ENCODE results near the gene TRIM32.

The TRIM32 gene, protein sequence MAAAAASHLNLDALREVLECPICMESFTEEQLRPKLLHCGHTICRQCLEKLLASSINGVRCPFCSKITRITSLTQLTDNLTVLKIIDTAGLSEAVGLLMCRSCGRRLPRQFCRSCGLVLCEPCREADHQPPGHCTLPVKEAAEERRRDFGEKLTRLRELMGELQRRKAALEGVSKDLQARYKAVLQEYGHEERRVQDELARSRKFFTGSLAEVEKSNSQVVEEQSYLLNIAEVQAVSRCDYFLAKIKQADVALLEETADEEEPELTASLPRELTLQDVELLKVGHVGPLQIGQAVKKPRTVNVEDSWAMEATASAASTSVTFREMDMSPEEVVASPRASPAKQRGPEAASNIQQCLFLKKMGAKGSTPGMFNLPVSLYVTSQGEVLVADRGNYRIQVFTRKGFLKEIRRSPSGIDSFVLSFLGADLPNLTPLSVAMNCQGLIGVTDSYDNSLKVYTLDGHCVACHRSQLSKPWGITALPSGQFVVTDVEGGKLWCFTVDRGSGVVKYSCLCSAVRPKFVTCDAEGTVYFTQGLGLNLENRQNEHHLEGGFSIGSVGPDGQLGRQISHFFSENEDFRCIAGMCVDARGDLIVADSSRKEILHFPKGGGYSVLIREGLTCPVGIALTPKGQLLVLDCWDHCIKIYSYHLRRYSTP

DNA sequence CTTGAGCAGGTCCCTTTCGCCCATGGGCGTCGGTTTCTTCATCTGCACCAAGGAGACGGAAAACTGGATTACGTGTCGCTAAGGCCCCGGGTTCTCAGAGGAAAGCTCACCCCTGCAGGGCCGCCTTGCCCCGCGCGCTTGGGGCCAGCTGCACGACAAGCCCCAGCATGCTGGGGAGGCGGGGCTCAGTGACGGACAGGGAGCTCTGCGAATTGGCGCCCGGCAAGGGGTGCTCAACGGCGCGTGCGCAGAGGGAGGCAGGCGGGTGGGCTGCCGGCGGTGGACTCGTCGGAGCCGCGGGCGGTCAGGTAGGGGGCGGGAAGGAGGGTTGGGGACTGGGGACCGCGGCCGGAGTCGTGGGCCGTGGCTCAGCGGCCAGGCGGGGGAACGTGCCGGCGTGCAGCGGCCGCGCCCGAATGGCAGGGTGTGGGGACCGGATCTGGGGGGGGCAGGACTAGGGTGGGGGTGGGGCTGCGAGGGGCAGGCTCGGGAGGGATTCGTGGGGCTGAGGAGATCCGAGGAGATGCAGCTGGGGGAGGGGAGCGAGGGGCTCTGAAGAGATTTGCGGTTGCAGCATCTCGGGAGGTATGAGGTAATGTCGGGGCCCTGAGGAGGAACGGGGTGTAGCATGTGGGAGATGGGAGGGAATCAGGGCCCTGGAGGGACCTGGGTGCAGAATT is at the start of gene TRIM32:
Gene TRIM32, plus strand, starts transcription at position 232 of the 680 bp plus-strand sequence. CDS start 10,438 bp downstream, outside the sequence.
- DNase-seq (ENCODE audit: low read depth in 3 of 3) = peak; percentile 84 to 93 (median 88)

DNA sequence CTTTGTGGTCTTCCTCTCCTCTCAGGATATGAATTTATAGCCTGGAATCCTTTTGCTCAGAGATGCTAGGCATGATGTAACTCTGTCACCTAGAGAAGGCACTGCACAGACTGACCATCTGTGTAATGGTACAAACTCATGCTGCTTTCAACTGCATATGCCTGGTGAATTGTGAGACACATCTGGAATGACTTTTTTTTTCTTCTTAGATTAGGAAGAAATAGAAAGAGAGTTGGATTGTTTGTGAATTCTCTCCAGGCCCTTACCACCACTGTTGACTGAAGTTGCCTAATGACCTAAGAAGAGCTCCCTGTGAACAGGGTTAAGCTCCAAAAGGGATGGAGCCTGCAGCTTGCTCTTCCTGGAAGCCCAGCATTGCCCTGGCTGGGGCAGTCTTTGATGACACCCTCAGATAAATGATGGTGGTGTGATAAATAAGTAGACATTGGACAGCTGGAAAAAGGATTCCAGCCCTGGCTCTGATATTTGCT is 47.8 kb upstream of the TRIM32 start:
- no peak for DNase-seq (ENCODE audit: low read depth in 3 of 3)

DNA sequence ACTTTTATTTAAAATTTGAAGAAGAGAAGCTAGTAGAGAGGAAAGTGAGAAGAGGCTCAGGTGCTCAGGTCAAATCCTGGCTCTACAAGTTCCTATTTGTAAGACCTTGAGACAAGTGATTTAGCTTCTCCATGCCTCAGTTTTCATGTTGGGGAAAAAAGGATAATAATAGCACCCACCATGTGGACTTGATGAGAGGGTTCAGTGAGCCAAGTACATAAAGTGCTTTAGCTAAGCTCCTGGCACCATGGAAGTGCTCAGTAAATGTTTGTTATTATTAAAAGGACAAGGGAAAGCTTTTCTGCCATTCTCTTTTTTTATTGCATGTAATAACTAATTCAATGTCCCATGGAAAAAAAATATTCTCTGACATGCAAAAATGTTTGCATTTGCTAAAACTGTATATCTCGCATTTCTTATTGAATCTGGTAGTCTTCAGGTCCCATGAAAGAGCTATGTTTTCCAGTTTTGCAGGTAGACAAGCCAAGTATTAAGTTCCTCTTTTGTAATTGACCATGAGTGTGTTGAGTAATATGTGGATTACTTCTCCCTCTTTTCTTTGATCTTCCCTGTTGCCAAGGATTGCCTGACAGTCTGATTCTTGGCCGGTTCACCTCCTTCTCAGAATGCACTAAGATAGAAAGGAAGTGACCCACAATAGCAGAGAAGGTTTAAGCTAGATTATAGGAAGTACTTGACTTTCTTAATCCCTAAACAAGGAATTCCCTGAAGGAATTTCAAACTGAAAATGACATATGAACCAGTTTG is 45.6 kb upstream of the TRIM32 start:
- DNase-seq (ENCODE audit: low read depth in 3 of 3) = no peak

DNA sequence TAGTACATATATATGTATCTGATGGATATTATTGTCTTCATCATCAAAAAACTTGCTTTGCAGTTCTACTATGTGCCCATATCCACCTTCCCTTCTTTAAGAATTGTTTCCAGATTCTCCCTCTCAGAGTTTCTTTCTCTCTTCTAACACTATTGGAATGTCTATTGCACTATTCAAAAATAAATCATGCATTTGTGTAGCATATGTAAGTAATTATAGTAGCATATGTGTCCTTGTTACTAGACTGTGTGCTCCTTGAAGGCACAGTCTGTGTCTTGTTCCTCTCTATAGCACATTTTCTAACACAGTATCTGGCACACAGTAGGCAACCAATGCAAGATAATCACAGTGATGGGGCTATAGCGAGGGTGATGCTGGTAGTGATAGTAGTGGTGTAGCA is 43.4 kb upstream of the TRIM32 start:
- DNase-seq (ENCODE audit: low read depth in 3 of 3) = no peak

DNA sequence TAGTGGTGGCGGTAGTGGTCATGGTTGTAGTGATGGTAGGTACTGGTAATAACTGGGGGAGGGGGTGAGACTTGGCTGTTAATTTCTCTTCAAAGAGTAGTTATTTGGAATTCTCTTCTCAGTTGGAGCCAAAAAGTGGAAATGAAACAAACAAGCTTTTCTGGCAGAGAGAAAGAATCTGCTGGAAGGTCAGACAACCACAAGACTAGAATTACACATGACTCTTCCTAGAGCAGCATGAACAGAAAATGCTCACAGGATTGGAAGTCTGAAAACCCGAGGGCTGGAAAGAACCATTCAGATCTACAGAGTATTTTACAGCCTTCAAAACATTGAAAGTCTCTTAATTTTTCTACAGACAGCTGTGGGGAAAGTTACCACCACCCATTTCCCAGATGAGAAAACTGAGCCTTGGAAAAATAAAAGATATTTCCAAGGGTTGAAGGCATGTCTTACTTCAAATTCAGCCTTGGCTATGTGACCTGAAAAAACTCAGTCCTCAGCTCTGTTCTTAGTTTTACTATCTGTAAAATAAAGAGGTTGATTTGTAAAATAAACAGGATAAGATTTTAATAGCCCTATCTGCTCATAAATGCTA is 42.9 kb upstream of the TRIM32 start:
- DNase-seq (ENCODE audit: low read depth in 3 of 3) = no peak

DNA sequence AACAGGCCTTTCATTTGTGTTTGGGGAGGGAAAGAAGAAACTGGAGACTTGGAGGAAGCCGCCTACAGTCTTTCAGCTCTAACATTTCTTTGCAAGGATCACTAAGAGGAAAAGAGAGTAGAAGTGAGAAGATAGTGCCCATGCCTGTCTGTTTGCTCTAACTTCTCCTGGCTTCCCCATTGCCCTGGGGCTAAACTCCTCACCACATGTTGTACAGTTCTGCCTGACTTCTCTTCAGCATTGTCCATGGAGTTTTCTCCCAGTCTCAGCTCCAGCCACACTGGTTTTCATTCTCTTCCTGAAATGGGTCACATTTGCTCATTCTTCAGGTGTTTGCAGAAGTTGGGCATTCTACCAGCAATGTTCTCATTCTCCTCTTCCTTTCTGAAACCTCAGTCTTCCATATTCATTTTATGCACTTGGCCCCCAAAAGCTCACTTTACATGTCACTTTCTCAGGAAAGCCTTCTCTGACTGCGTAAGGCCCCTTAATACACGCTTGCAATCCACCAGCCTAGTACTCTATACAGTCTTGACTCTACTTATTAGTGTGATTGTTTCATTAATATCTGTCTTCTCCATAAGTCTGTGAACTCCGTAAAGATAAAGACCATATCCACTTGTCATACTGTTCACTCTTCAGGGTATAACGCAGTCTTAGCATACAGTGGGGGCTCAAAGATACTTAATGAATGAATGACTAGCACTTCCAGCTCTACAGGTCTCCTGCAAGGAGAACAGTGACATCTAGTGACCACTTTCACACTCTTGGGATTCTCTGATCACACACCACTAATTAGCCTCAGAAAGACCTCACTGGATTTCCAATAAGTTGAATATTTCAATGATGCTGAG is 40.2 kb upstream of the TRIM32 start:
- DNase-seq (ENCODE audit: low read depth in 3 of 3) = no peak

DNA sequence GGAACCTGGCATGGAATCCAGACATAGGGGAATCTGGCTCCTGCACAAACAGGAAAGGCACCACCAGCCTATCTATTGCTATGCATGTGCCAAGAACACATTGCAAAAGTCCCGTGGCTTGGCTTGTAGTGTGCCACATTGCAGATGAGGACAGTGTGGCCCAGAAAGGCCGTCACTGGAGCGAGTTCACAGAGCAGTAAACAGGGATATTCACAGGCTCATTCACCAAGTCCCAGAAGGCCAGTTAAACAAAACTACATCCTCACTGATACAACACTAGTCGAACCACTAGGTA is 39.6 kb upstream of the TRIM32 start:
- no peak for DNase-seq (ENCODE audit: low read depth in 3 of 3)

DNA sequence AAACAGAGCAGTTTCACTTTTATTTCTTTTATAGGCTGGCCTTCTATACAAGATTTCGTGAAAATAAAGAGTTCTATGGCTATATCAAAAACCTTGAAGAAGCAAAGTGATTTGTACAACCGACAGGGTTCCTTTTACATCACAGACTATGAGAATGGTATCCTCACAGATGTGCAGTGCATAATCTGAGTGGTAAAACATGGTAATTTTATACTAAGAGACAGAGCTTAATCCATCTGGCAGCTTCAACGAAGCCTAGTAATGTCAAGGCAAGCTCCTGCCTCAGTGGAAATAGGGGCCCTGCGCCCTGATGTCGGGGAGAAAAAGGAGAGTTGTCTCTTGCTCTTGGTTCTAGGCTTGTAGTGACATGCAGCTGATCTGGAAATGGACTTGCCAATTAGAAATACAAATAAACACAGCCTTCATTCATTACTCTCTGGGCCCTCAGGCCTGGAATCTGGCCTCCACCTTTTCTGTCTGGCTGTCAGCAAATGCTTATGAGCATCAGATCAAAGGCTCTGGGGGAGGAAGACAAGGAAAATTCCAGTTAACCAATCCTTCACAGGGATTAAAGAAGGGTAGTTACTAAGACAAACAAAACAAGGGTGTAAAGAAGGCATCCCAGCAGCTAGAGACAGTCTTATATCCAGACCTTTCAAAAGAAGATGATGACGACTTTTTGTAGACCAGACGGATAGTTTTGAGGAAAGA is 33.6 kb upstream of the TRIM32 start:
- no peak for DNase-seq (ENCODE audit: low read depth in 3 of 3)

DNA sequence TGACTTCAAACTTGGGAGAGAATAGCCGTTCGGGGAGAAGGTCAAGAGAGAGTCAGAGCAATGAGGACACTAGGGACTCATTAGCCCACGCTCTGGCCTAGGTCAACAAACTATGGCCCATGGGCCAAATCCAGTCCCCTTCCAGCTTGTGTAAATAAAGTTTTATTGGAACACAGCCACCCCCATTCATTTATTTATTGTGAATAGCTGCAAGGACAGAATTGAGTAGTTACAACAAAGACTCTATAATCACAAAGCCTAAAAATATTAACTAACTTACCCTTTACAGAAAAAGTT is 33.1 kb upstream of the TRIM32 start:
- DNase-seq (ENCODE audit: low read depth in 3 of 3) = no peak

DNA sequence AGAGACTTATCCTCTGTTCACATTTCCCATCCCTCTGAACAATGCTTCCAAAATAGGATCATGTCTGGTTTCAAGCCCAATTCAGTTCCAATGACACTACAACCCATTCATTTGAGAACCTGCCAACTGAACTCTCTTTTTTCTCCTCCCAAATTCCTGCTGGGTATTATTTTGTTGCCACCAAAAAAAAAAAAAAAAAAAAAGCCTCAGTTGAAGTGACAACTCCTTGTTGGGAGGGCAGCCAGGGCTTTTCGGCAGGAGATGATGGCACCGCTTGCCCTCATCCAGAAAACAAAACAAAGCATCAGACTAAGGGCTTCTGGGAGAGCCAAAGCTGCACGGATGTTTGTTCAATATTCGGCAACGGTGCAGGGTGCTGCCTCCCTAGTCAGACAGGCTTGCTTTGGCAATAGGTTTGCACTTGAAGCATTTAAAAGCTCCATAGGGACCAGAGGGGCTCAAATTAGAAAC is 30.6 kb upstream of the TRIM32 start:
- DNase-seq (ENCODE audit: low read depth in 3 of 3) = no peak

DNA sequence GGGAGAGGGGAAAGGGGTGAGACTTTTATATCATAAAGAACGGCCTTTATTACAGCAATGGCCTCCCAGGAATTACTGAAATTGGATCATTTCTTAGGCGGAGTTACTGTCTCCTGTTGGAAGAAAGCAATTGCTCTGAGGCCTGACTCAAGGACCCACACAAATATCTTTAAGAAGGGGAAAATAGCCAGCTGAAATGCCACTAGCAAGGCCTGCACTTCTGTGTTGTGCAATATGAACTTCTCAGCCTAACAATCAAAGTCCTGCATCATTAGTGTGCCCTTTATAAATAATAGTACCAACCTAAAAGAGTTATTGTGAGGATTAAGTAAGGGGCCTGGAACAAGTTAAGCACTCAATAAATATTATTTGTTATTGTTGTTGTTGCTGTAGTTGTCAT is 30.1 kb upstream of the TRIM32 start:
- no peak for DNase-seq (ENCODE audit: low read depth in 3 of 3)

DNA sequence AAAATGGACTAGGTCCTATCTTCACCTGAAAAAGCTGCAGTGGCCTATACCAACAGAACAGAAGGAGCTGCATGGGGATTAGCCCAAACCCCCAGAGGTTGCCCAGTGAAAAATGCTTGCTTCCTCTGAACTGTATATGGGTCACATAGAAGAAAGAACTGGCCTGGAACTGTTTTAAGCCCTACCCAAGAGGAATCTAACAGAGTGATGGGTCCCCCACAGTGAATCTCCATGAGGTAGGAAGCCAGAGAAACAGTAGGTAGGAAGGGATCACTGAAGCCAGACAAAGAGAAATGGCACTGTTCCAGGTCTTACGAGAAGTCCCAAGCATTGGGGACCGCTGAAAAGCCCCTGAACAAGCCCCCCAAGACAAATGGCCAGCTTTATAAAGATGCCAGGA is 28.8 kb upstream of the TRIM32 start:
- no peak for DNase-seq (ENCODE audit: low read depth in 3 of 3)

DNA sequence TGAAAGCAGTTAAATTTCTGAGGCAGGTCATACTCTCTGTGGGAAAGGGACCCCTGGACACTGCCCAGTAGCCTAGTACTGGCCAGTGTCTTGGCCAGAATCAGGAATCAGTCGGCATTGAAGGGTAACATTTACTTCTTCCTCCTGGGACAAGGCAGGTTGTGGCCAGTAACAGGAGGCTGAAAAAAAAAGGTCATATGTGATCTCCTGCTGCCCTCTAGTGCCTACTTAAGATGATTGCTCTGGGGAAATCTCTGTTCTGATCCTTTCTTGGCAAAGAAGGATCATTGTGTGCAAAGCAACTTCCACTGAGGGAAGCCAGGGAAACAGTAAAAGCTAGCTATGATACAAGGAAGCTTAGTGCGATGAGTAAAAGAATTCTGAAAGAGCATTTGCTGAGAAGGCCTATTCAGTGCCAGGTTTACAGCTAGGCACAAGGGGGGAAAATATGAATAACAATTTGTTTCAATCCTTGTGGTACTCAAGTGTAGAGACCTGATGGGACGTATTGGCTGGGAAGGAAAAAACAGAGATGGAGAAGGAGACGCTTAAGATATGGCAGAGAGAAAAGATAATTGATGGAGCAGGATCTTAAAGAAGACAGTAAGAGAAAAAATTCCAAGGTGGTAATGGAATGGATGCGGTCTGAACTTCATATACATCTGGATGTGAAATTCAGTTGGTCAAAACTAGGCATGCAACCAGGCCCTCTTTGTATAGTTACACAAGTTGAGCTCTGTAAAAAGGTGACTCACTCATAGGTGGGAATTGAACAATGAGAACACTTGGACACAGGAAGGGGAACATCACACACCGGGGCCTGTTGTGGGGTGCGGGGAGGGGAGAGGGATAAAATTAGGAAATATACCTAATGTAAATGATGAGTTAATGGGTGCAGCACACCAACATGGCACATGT is 25.8 kb upstream of the TRIM32 start:
- no peak for DNase-seq (ENCODE audit: low read depth in 3 of 3)

DNA sequence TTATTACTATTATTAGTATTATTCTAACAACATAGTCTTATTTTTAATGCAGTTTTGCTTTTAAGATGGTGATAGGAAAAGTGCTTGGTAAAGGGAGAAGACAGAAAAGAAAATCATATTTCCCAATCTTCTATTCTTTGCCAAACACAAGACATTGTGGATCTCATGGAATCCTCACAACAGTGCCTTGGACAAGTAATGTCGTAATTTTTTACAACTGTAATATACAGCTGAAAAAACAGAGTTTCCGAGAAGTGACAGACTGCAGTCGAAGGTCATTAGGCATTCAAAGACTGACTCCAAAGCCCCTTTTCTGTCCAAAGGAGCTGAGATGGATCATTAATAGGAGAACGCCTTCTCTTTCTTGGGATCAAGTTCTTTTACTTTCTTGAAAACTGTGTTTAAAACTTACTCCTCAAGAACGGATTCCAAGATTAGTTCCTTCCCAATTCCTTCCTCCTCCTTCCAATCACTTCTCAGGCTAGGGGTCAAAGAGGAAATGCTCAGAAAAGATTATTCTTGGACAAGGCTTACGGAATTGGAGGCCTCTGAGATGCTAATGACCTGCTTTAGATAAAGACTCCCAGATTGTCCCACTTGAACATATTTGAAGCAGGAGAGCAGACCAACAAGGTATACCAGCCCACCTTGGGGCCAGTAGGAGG is 24.3 kb upstream of the TRIM32 start:
- DNase-seq (ENCODE audit: low read depth in 3 of 3) = no peak

DNA sequence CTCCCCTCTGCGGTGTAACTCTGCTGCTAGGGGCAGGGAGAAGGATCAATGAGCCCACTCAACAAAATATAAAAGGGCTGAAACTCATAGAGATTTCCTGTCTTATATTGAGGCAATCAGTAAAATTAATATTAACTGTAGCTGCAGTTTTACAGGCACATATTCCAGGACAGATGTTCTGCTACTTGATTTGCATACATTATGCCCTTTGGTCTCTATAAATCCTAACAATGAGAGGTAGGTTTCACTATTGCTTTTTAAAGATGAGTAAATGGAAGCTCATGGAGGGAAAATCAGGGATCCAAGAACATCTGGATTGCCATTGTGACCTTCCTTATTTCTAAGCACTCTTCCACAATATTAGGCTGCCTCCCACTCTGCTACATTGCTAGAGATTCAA is 23.5 kb upstream of the TRIM32 start:
- DNase-seq (ENCODE audit: low read depth in 3 of 3) = no peak

DNA sequence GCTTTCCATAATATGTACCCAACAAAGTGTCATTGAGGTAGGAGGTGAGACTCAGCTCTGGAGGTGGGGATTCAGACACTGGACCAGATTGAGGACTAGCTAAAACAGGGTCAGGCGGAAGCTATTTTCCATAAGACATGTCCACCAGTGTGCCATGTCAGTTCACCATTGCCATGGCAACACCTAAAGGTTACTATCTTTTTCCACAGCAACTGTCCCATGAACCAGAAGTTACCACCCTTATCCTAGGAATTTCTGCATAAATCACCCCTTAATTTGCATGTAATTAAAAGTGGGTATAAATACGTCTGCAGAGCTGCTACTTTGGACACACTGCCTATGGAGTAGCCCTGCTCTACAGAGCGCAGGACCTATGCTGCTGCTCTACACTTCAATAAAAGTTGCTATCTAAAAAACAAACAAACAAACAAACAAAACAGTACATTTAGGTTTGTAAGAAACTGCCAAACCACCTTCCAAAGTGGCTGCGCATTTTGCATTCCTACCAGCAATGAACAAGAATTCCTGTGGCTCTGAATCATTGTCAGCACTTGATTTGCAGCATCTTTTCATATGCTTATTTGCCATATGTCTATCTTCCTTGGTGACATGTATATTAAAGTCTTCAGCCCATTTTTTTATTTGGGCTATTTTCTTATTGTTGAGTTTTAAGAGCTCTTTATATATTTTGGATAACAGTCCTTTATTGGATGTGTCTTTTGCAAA is 18.0 kb upstream of the TRIM32 start:
- DNase-seq (ENCODE audit: low read depth in 3 of 3) = no peak

DNA sequence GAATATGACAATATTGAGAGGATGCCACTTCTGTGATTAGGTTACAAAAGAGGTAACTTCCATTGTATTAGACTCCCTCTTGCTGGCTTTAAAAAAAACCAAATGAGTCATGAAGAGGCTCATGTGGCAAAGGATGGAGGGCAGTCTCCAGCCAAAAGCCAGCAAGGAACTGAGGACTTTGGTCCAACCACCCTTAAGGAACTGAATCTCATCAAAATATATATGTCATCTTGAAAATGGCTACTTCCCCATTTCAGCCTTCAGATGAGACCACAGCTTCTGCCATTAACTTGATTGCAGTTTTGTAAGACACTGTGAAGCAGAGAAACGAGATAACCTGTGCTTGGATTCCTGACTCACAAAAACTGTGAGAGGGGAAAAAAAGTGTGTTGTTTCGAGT is 15.5 kb upstream of the TRIM32 start:
- no peak for DNase-seq (ENCODE audit: low read depth in 3 of 3)

DNA sequence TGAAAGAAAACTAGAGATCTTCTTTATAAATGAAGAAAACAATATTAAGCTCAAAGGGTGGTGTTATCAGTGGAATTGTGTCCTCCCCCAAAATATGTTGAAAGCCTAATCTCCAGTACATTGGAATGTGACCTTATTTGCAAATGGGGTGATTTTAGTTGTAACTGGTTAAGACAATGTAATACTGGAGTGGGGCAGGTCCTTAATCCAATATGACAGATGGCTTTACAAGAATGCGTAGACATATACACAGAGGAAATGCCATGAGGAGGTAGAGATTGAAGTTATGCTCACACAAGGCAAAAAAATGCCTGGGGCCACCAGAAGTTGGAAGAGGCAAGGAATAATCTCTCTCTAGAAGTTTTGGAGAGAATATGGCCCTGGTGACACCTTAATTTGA is 13.7 kb upstream of the TRIM32 start:
- DNase-seq (ENCODE audit: low read depth in 3 of 3) = no peak
